ENCODE results near the gene RPS6KA1.

DNA sequence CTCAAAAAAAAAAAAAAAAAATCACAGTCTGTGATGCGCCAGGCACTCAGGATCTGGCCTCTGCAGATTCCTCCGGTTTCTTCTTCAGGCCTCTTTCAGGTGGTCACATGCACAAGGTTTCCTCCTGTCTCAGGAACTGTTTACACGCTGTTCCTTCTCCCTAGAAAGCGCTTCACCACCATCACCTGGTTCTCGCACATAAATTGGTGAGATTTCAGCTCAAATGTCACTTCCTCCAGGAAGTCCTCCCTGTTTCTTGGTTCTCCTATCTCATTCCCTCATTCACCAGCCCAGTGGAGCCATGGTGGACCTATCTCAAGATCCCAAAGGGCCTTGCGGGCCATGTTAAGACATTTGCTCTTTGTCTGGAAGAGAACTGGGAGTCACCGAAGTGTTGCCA, 30.7 kb upstream of the RPS6KA1 start:
- no peak for TF ChIP-seq TCF7 (CRISPR knock-in tag; IDR thresholded peaks at IDR 0.05; ENCODE audit: low read depth)
- no peak for TF ChIP-seq USF2 (CRISPR knock-in tag; IDR thresholded peaks at IDR 0.05)

All from WTC11 (cell line).